Endothelial cell of umbilical vein (primary cell): ENCODE results near the gene CDHR5. TPM values are rescaled to one million over a fixed set of nuclear protein-coding genes. Genes with fewer than 3 reads are reported as not detected.

Experiments used
- BruUV-seq: library from RNA; stranded (reverse); fragments of 400-500 nt; replicated peaks from 2 replicates; lab custom pipeline; 2021; lab: Mats Ljungman, UMichigan
- CTCF ChIA-PET: fragments of 300-600, 350-600 bp; sonication (Branson Sonifier 250); formaldehyde crosslinking; loops from one replicate; lab custom pipeline; 2021; ENCODE audit warnings: antibody characterized with exemption, inconsistent platforms; lab: Charles Lee
- POLR2A ChIA-PET: fragments of 300-600, 350-600 bp; sonication (Branson Sonifier 250); formaldehyde crosslinking; loops from one replicate; lab custom pipeline; 2021; ENCODE audit warnings: antibody characterized with exemption, inconsistent platforms; lab: Charles Lee
- DNase-seq: peaks from one replicate; pipeline ENCODE4 v3.0.0-alpha.2; 2011; ENCODE audit warnings: low read depth, low spot score
- FAIRE-seq: peaks from 2 replicates; lab custom pipeline; 2011; peaks lifted over from hg19 to GRCh38; lab: Jason Lieb, UNC
- H2AFZ ChIP-seq: 2 replicates; pipeline ENCODE4 v1.6.0; 2012; ENCODE audit warnings: low read depth, low read length, control low read depth, inconsistent platforms
- H3K27ac ChIP-seq: 2 replicates; pipeline ENCODE4 v1.5.1; 2011; ENCODE audit warnings: low read depth, mild to moderate bottlenecking, control low read depth, low read length, moderate library complexity; ENCODE audit not compliant: insufficient read depth
- H3K27me3 ChIP-seq, 2 experiments: 2 replicates each; pipeline versions ENCODE4 v1.6.0 to v1.6.1; 2011; ENCODE audit warnings: low read length in 2 of 2, mixed read lengths in 1 of 2; ENCODE audit not compliant: control insufficient read depth in 2 of 2, insufficient read depth in 2 of 2
- H3K36me3 ChIP-seq, 2 experiments: 2 replicates in 1 of 2; 3 replicates in 1 of 2; pipeline ENCODE4 v1.5.1; 2011; ENCODE audit warnings: low read length in 2 of 2, mild to moderate bottlenecking in 1 of 2, moderate library complexity in 1 of 2; ENCODE audit not compliant: control insufficient read depth in 2 of 2, insufficient read depth in 2 of 2; ENCODE audit errors: extremely low read depth in 1 of 2
- H3K4me1 ChIP-seq: 3 replicates; pipeline ENCODE4 v1.5.1; 2011; ENCODE audit warnings: mild to moderate bottlenecking, low read length; ENCODE audit not compliant: control insufficient read depth, insufficient read depth; ENCODE audit errors: extremely low read depth
- H3K4me2 ChIP-seq: 2 replicates; pipeline ENCODE4 v1.6.1; 2011; ENCODE audit warnings: low read length, control low read depth, mixed read lengths; ENCODE audit not compliant: insufficient read depth
- H3K4me3 ChIP-seq, 3 experiments: fragments of 200-600 bp in 1 of 3; sonication (generic), shearing (Covaris generic) in 1 of 3; replicated peaks in 1 of 3; 2 replicates each; pipeline ENCODE4 v1.5.1; 2011 to 2016; ENCODE audit warnings: control low read depth in 3 of 3, low read length in 3 of 3, mild to moderate bottlenecking in 2 of 3, inconsistent platforms in 1 of 3, low read depth in 1 of 3, moderate library complexity in 1 of 3; ENCODE audit not compliant: insufficient read depth in 1 of 3
- H3K79me2 ChIP-seq: 2 replicates; pipeline ENCODE4 v1.6.0; 2012; ENCODE audit warnings: low read length, inconsistent platforms; ENCODE audit not compliant: control insufficient read depth, insufficient read depth
- H3K9ac ChIP-seq: replicated peaks from 2 replicates; pipeline ENCODE3; 2011; ENCODE audit warnings: low read length, control low read depth; ENCODE audit not compliant: insufficient read depth; ENCODE audit errors: extremely low read depth
- H3K9me1 ChIP-seq: replicated peaks from 3 replicates; pipeline ENCODE4 v1.6.0; 2011; ENCODE audit warnings: mild to moderate bottlenecking, low read length; ENCODE audit not compliant: control insufficient read depth, insufficient read depth; ENCODE audit errors: extremely low read depth
- H3K9me3 ChIP-seq: replicated peaks from 2 replicates; pipeline ENCODE4 v1.5.1; 2012; ENCODE audit warnings: low read length, inconsistent platforms; ENCODE audit not compliant: control insufficient read depth, insufficient read depth
- H4K20me1 ChIP-seq: replicated peaks from 2 replicates; pipeline ENCODE3; 2011; ENCODE audit warnings: mild to moderate bottlenecking, low read length; ENCODE audit not compliant: control insufficient read depth, insufficient read depth; ENCODE audit errors: extremely low read depth
- EZH2 ChIP-seq: IDR thresholded peaks from 2 replicates; pipeline ENCODE4 v1.6.1; 2012; ENCODE audit warnings: borderline replicate concordance, low read depth, mild to moderate bottlenecking, moderate library complexity, low read length, inconsistent platforms; ENCODE audit not compliant: severe bottlenecking
- FOS ChIP-seq: IDR thresholded peaks from 2 replicates; pipeline ENCODE4 v1.6.1; 2011; ENCODE audit warnings: mild to moderate bottlenecking, low read length, moderate library complexity, borderline replicate concordance; ENCODE audit not compliant: insufficient read depth
- GATA2 ChIP-seq: IDR thresholded peaks from 2 replicates; pipeline ENCODE4 v1.7.0; 2011; ENCODE audit warnings: low read depth, mild to moderate bottlenecking, moderate library complexity, mixed read lengths, low read length; ENCODE audit not compliant: insufficient read length, insufficient read depth
- JUN ChIP-seq: IDR thresholded peaks from 2 replicates; pipeline ENCODE4 v1.6.1; 2011; ENCODE audit warnings: borderline replicate concordance, low read depth; ENCODE audit not compliant: insufficient read length, insufficient read depth
- MYC ChIP-seq: IDR thresholded peaks from one replicate; pipeline ENCODE4 v1.6.1; 2011; ENCODE audit warnings: mild to moderate bottlenecking, low read depth, low read length
- POLR2A ChIP-seq: IDR thresholded peaks from 2 replicates; pipeline ENCODE4 v1.6.1; 2012; ENCODE audit warnings: low read depth, mild to moderate bottlenecking, control low read depth, low read length
- POLR2AphosphoS5 ChIP-seq: IDR thresholded peaks from 2 replicates; pipeline ENCODE4 v1.6.1; 2012; ENCODE audit warnings: low read depth, mild to moderate bottlenecking, control low read depth, low read length, moderate library complexity; ENCODE audit not compliant: insufficient read depth
- dilution Hi-C: fragments of 300-500 bp; cut with MboI; formaldehyde crosslinking; loops from one replicate; pipeline ENCODE4 v1.15.0; 2019; ENCODE audit warnings: low sequenced_read_pairs; ENCODE audit not compliant: extremely low pct_ligation_motif_present
- intact Hi-C: fragments of 100-400 bp; cut with micrococcal nuclease; formaldehyde crosslinking; loops from one replicate; pipeline ENCODE4 v1.10.0; 2022
- polyA plus RNA-seq, 4 experiments: library from polyadenylated mRNA; depleted of rRNA in 3 of 4; stranded (reverse) in 3 of 4; unstranded in 1 of 4; fragments of >200 nt; gene quantifications; 2 replicates each; pipeline versions ENCODE4 v1.2.1 to v1.2.3, GENCODE V29; 2011 to 2012; ENCODE audit warnings: missing spikeins in 1 of 4
- total RNA-seq: library from RNA; stranded (reverse); gene quantifications from 2 replicates; pipeline ENCODE4 v1.2.3, GENCODE V29; 2021
- TF ChIP-seq, protein P1 (sequence below), 2 donors: IDR thresholded peaks; 1 replicate in 1 of 2; 2 replicates in 1 of 2; pipeline ENCODE4 v1.5.1; 2011; ENCODE audit warnings: low read length in 2 of 2, mild to moderate bottlenecking in 2 of 2, moderate library complexity in 2 of 2, control low read depth in 1 of 2, inconsistent platforms in 1 of 2, low read depth in 1 of 2; ENCODE audit not compliant: insufficient read depth in 1 of 2; ENCODE audit errors: extremely low read depth in 1 of 2
- TF ChIP-seq, protein P2 (sequence below): IDR thresholded peaks from 2 replicates; pipeline ENCODE4 v1.6.1; 2011; ENCODE audit not compliant: insufficient read depth, insufficient read length

CDHR5 gene
- total and polyA plus RNA-seq, 2 donors (not counting 3 experiments of a cell fraction or from before 2014, with no cell fraction given): not detected

DNA sequence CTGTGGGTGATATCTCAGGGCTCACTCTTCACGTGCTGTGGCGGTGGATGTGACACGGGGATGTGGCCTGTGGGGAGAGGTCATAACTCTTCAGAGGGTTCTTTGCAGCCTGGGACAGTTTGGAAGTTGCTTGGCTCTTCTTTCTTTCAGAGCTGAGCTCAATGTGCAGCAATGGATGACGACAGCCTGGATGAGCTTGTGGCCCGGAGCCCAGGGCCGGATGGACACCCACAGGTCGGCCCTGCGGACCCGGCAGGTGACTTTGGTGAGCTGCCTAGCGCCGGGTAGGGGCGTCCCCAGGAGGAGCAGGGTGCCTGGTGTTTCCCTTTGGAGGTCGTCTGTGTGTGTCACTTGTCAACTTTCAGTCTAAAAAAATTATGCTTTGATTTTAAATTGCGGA lies 43.4 kb downstream of the CDHR5 start:
- Histone ChIP-seq H2AFZ (no peak overlapping the region), H3K4me1 (peaks cover 14% of the 10 kb centered on the region), H3K27me3 (no peaks in the 10 kb centered on the region), H3K9ac (no peak overlapping the region), H3K9me3 (no peaks in the 10 kb centered on the region), H3K36me3 (peaks cover 0 to 14% of the 10 kb centered on the region in 2 experiments), H3K27ac (no peak overlapping the region), H3K9me1 (no peaks in the 10 kb centered on the region), H3K4me3 (no peak overlapping the region), H3K4me2 (no peak overlapping the region), H3K79me2 (peaks cover 58% of the 10 kb centered on the region), H4K20me1 (no peaks in the 10 kb centered on the region)
- dilution Hi-C loops (no loop called here), intact Hi-C loops (no loop called here)
- POLR2A ChIA-PET: no interaction called here
- no peak for TF ChIP-seq POLR2A
- TF ChIP-seq GATA2: no peak
- no peak for TF ChIP-seq EZH2
- no peak for TF ChIP-seq JUN
- TF ChIP-seq, protein P1, sequence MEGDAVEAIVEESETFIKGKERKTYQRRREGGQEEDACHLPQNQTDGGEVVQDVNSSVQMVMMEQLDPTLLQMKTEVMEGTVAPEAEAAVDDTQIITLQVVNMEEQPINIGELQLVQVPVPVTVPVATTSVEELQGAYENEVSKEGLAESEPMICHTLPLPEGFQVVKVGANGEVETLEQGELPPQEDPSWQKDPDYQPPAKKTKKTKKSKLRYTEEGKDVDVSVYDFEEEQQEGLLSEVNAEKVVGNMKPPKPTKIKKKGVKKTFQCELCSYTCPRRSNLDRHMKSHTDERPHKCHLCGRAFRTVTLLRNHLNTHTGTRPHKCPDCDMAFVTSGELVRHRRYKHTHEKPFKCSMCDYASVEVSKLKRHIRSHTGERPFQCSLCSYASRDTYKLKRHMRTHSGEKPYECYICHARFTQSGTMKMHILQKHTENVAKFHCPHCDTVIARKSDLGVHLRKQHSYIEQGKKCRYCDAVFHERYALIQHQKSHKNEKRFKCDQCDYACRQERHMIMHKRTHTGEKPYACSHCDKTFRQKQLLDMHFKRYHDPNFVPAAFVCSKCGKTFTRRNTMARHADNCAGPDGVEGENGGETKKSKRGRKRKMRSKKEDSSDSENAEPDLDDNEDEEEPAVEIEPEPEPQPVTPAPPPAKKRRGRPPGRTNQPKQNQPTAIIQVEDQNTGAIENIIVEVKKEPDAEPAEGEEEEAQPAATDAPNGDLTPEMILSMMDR (IDR thresholded peaks at IDR 0.05; ENCODE audit: extremely low read depth in 1 of 2, insufficient read depth in 1 of 2, low read depth in 1 of 2, low read length in 2 of 2): no peak
- TF ChIP-seq POLR2AphosphoS5: no peak
- no peak for TF ChIP-seq FOS
- TF ChIP-seq, protein P2, sequence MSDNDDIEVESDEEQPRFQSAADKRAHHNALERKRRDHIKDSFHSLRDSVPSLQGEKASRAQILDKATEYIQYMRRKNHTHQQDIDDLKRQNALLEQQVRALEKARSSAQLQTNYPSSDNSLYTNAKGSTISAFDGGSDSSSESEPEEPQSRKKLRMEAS: no peak
- TF ChIP-seq MYC: no peak
- FAIRE-seq (no peak), DNase-seq (no peak)
- no TSS peak for BruUV-seq
- CTCF ChIA-PET: no interaction called here
